ENCODE results near the gene KIAA1671. TPM values are rescaled to one million over a fixed set of nuclear protein-coding genes. Genes with fewer than 3 reads are reported as not detected.

KIAA1671 gene
- total RNA-seq, 1 donor from 2014 or later = 62.1 TPM

DNA sequence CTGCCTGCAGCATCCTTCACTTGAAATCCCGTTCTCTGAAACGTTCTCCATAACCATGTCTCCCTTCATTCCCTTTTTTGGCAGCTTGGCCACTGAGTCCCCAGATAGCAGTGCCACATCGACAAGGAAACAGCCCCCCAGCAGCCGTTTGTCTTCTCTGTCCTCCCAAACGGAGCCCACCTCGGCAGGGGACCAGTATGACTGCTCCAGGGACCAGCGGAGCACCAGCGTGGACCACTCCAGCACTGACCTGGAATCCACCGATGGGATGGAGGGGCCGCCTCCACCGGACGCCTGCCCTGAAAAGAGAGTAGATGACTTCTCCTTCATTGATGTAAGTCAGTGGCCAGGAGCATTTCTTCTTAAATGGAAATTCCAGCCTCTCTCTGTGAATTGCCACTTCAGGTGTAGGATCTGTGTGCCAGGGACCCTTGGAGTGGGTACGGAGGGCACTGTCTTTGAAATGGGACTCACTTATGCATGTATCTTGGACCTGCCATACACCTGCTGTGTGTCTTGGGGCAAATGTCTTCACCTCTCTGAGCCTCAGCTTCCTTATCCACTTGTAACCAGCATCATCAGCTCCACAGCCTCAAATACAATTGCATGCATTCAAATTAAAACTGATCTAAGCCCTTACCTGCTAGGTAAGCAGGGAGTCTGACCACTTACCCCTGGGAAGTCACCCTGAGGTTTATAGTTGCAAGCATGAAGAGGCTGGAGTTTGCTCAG lies 221.8 kb downstream of the KIAA1671 start:
- Mint-ChIP-seq H3K4me1 (ENCODE audit: low read depth) (no peaks in the 10 kb centered on the region), H3K36me3 (ENCODE audit: insufficient read depth) (peaks cover 18% of the 10 kb centered on the region), H3K27ac (no peak overlapping the region), H3K4me3 (ENCODE audit: low read depth) (no peak overlapping the region), H3K27me3 (no peaks in the 10 kb centered on the region), H3K9me3 (ENCODE audit: low read depth) (peaks cover under 1% of the 10 kb centered on the region)
- TF ChIP-seq, protein P1, sequence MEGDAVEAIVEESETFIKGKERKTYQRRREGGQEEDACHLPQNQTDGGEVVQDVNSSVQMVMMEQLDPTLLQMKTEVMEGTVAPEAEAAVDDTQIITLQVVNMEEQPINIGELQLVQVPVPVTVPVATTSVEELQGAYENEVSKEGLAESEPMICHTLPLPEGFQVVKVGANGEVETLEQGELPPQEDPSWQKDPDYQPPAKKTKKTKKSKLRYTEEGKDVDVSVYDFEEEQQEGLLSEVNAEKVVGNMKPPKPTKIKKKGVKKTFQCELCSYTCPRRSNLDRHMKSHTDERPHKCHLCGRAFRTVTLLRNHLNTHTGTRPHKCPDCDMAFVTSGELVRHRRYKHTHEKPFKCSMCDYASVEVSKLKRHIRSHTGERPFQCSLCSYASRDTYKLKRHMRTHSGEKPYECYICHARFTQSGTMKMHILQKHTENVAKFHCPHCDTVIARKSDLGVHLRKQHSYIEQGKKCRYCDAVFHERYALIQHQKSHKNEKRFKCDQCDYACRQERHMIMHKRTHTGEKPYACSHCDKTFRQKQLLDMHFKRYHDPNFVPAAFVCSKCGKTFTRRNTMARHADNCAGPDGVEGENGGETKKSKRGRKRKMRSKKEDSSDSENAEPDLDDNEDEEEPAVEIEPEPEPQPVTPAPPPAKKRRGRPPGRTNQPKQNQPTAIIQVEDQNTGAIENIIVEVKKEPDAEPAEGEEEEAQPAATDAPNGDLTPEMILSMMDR (IDR thresholded peaks at IDR 0.05; ENCODE audit: unreplicated experiment) = no peak
- no peak for DNase-seq (ENCODE audit: low spot score, unreplicated experiment)

DNA sequence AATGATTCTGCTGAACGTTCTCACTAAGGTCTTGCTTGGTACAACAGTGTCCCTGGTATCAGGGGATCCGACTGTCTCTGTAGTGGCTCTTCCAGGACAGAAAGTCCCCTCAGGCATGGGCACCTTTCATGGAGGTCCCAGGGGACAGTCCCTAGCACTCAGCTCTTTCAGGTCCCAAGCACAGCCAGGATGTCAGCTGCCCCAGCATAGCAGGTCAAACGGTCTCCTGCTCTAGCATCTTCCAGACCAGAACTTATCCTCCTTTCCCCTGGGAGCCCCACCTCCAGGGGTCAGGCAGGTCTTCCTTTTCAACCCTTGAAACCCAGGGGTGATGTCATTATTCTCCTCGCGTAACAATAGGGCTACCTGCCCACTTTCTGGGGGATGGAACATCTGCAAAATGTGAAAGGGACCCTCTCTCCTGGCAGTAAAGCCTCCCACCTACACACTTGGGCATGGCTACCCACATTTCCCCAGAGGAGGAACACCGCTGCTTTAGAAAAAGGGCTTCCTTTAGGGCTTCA lies 222.4 kb downstream of the KIAA1671 start:
- H3K36me3 Mint-ChIP-seq (ENCODE audit: insufficient read depth) = peaks cover 24% of the 10 kb centered on the region
- no peaks in the 10 kb centered on the region for H3K4me1 Mint-ChIP-seq (ENCODE audit: low read depth)
- H3K27me3 Mint-ChIP-seq = no peaks in the 10 kb centered on the region
- TF ChIP-seq, protein P1 (IDR thresholded peaks at IDR 0.05; ENCODE audit: unreplicated experiment) = no peak
- DNase-seq (ENCODE audit: low spot score, unreplicated experiment) = no peak
- no peak overlapping the region for H3K4me3 Mint-ChIP-seq (ENCODE audit: low read depth)
- H3K9me3 Mint-ChIP-seq (ENCODE audit: low read depth) = peaks cover 7% of the 10 kb centered on the region
- H3K27ac Mint-ChIP-seq = no peak overlapping the region

- H3K4me1 Mint-ChIP-seq (ENCODE audit: low read depth) = no peaks in the 10 kb centered on the region
These were observed 223.7 kb downstream of the KIAA1671 start for GRCh38 chr22:25176175-25176574.

GRCh38 chr22:25176799-25177198 lies 224.3 kb downstream of the KIAA1671 start:
- TF ChIP-seq, protein P1 (IDR thresholded peaks at IDR 0.05; ENCODE audit: unreplicated experiment) = no peak
- no peaks in the 10 kb centered on the region for H3K27me3 Mint-ChIP-seq
- H3K4me1 Mint-ChIP-seq (ENCODE audit: low read depth) = no peaks in the 10 kb centered on the region
- no peak overlapping the region for H3K4me3 Mint-ChIP-seq (ENCODE audit: low read depth)
- no peak overlapping the region for H3K27ac Mint-ChIP-seq
- no peak for DNase-seq (ENCODE audit: low spot score, unreplicated experiment)
- peaks cover 8% of the 10 kb centered on the region for H3K9me3 Mint-ChIP-seq (ENCODE audit: low read depth)
- H3K36me3 Mint-ChIP-seq (ENCODE audit: insufficient read depth) = peaks cover 29% of the 10 kb centered on the region

More at GRCh38 chr22:25176175-25176574, 223.7 kb downstream of the KIAA1671 start:
- TF ChIP-seq, protein P1 (IDR thresholded peaks at IDR 0.05; ENCODE audit: unreplicated experiment) = no peak
- H3K4me3 Mint-ChIP-seq (ENCODE audit: low read depth) = no peak overlapping the region
- no peak overlapping the region for H3K27ac Mint-ChIP-seq
- no peaks in the 10 kb centered on the region for H3K27me3 Mint-ChIP-seq
- no peak for DNase-seq (ENCODE audit: low spot score, unreplicated experiment)
- H3K36me3 Mint-ChIP-seq (ENCODE audit: insufficient read depth) = peaks cover 27% of the 10 kb centered on the region
- peaks cover 8% of the 10 kb centered on the region for H3K9me3 Mint-ChIP-seq (ENCODE audit: low read depth)

DNA sequence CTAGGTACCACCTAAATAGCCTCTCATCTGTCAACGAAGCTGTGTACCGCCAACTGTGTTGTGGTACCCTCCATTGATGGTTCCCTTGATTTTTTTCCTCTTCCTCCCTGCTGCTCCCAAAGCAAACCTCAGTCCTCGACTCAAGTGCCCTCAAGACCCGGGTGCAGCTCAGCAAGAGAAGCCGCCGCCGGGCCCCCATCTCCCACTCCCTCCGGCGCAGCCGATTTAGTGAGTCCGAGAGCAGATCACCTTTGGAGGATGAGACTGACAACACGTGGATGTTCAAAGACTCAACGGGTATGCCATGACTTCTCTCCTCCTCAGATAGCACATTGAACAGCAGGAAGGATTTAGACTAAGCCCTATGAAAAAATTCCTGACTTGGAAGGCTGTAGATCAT lies 224.7 kb downstream of the KIAA1671 start:
- H3K36me3 Mint-ChIP-seq (ENCODE audit: insufficient read depth) = peaks cover 29% of the 10 kb centered on the region
- H3K27ac Mint-ChIP-seq = no peak overlapping the region

More for the DNA sequence above, 224.7 kb downstream of the KIAA1671 start:
- H3K9me3 Mint-ChIP-seq (ENCODE audit: low read depth) = peaks cover 8% of the 10 kb centered on the region
- no peak for DNase-seq (ENCODE audit: low spot score, unreplicated experiment)
- H3K4me3 Mint-ChIP-seq (ENCODE audit: low read depth) = no peak overlapping the region
- H3K27me3 Mint-ChIP-seq = no peaks in the 10 kb centered on the region
- no peaks in the 10 kb centered on the region for H3K4me1 Mint-ChIP-seq (ENCODE audit: low read depth)
- TF ChIP-seq, protein P1 (IDR thresholded peaks at IDR 0.05; ENCODE audit: unreplicated experiment) = no peak
